ENCODE data around the gene CNTN2.

The CNTN2 gene

GRCh38 chr1:205072881-205073280 is 29.9 kb downstream of the CNTN2 start:
- DNase-seq (ENCODE audit: low spot score), result no peak

- DNase-seq (ENCODE audit: low spot score), result no peak
Observed at GRCh38 chr1:205073511-205073910, 30.5 kb downstream of the CNTN2 start.

- DNase-seq (ENCODE audit: low spot score), result no peak
Observed at GRCh38 chr1:205074084-205074483, 31.1 kb downstream of the CNTN2 start.

- DNase-seq (ENCODE audit: low spot score), result no peak
Observed at GRCh38 chr1:205074513-205074912, 31.5 kb downstream of the CNTN2 start.

GRCh38 chr1:205075642-205076155 is 32.7 kb downstream of the CNTN2 start:
- no peak for DNase-seq (ENCODE audit: low spot score)

GRCh38 chr1:205076245-205076761 is 33.3 kb downstream of the CNTN2 start:
- no peak for DNase-seq (ENCODE audit: low spot score)

- DNase-seq (ENCODE audit: low spot score), result no peak
Observed at GRCh38 chr1:205077158-205077933, 34.3 kb downstream of the CNTN2 start.

GRCh38 chr1:205077934-205078311 is 34.9 kb downstream of the CNTN2 start:
- no peak for DNase-seq (ENCODE audit: low spot score)

GRCh38 chr1:205082431-205082830 is 39.4 kb downstream of the CNTN2 start:
- no peak for DNase-seq (ENCODE audit: low spot score)

- DNase-seq (ENCODE audit: low spot score), result no peak
Observed at GRCh38 chr1:205084360-205084759, 41.3 kb downstream of the CNTN2 start, which contains the start of gene TMEM81. TSS of gene TMEM81 (minus strand) at chr1:205084460. CDS start at chr1:205084320, 140 bp downstream.

GRCh38 chr1:205088341-205088740 is 45.3 kb downstream of the CNTN2 start:
- no peak for DNase-seq (ENCODE audit: low spot score)

GRCh38 chr1:205091043-205091740 is 48.2 kb downstream of the CNTN2 start:
- no peak for DNase-seq (ENCODE audit: low spot score)

GRCh38 chr1:205095422-205095821 is 52.4 kb downstream of the CNTN2 start:
- DNase-seq (ENCODE audit: low spot score), result no peak

- no peak for DNase-seq (ENCODE audit: low spot score)
Observed at GRCh38 chr1:205098242-205098641, 55.2 kb downstream of the CNTN2 start.

GRCh38 chr1:205102404-205102803 is 59.4 kb downstream of the CNTN2 start:
- DNase-seq (ENCODE audit: low spot score), result no peak

GRCh38 chr1:205107327-205107726 is 64.3 kb downstream of the CNTN2 start:
- DNase-seq (ENCODE audit: low spot score), result no peak

GRCh38 chr1:205108464-205108863 is 65.5 kb downstream of the CNTN2 start:
- no peak for DNase-seq (ENCODE audit: low spot score)

GRCh38 chr1:205109269-205109668 is 66.3 kb downstream of the CNTN2 start:
- DNase-seq (ENCODE audit: low spot score), result no peak

- no peak for DNase-seq (ENCODE audit: low spot score)
Observed at GRCh38 chr1:205109711-205110110, 66.7 kb downstream of the CNTN2 start.

GRCh38 chr1:205111354-205111753 is 68.3 kb downstream of the CNTN2 start:
- DNase-seq (ENCODE audit: low spot score), result no peak

GRCh38 chr1:205118752-205119151 is 75.7 kb downstream of the CNTN2 start:
- no peak for DNase-seq (ENCODE audit: low spot score)

- peak; percentile 96 for DNase-seq (ENCODE audit: low spot score)
Observed at GRCh38 chr1:205121660-205122488, 78.9 kb downstream of the CNTN2 start, which contains the start of gene RBBP5. TSS of gene RBBP5 (minus strand) at chr1:205121978. CDS start at chr1:205121873, 105 bp downstream.
